ENCODE measurements around the gene HOXD4. TPM values are rescaled to one million over a fixed set of nuclear protein-coding genes. Genes with fewer than 3 reads are reported as not detected.

HOXD4 gene
- total RNA-seq, 4 donors from 2014 or later, result 2.2 to 25.5 (median 15.3) TPM

DNA sequence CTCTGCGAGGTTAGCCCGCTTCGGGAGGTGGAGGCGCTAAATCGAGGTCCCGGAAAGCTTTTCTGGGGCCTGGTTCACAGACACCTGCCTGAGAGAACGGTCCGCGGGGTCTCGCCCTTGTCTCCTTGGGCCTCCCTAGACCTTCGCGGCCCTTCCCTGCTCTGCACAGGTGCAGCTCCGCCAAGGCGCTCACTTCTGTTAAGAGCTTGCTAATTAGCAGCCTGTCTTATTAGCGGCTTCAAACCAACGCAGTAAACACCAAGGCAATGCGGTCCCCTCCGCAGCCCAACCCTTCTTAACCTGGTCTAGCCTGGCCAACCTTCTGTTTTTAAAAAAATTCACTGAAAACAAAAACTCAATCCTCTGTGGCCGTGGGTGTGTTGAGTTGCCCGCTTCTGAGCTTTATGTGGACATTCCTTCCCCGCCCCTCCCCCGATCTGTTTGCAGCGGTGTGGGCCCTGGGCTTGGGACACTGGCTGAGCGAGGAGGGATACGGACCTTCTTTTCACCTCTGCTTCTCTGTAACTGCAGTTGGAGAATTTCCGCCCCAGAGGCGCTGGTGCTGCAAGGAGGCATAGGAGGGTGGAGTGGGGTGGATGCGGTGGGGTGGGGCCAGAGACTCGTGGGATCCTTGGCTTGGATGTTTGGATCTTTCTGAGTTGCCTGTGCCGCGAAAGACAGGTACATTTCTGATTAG, 3.4 kb upstream of the HOXD4 start:
- H3K27ac ChIP-seq, result no peak overlapping the region
- WGBS, 2 donors (ENCODE audit: low coverage in 1 of 2), result 20 to 58% methylated on average over 2 to 31 of the region's 31 CpGs
- H3K4me3 ChIP-seq, result no peak overlapping the region
- H3K4me1 ChIP-seq, result peaks cover 8 to 28% (median 17%) of the 10 kb centered on the region in 4 donors
- no peaks in the 10 kb centered on the region for H3K9me3 ChIP-seq
- H3K27me3 ChIP-seq, result peaks cover 15% of the 10 kb centered on the region
- in situ Hi-C loops (cut with MboI; ENCODE audit: low pct_ligation_motif_present in 1 of 4, low pct_unique_long_range_greater_than_20kb in 1 of 4, low sequenced_read_pairs in 3 of 4) (loop anchor here in 3 of 4 donors (10.0 to 25.0 kb wide), 3 partner anchors 407 to 664 kb away; no protein-coding TSS in a partner anchor), intact Hi-C loops (cut with DNase I; ENCODE audit: low total_unique reads) (no loop called here)
- no peak for DNase-seq
- peaks cover 0 to 4% (median 0%) of the 10 kb centered on the region in 4 donors for H3K36me3 ChIP-seq
- TF ChIP-seq EP300 (IDR thresholded peaks at IDR 0.05; ENCODE audit: low read depth) (no peak), POLR2AphosphoS5 (IDR thresholded peaks at IDR 0.05) (no peak), POLR2A (IDR thresholded peaks at IDR 0.05) (no peak)
- TF ChIP-seq, protein P1, sequence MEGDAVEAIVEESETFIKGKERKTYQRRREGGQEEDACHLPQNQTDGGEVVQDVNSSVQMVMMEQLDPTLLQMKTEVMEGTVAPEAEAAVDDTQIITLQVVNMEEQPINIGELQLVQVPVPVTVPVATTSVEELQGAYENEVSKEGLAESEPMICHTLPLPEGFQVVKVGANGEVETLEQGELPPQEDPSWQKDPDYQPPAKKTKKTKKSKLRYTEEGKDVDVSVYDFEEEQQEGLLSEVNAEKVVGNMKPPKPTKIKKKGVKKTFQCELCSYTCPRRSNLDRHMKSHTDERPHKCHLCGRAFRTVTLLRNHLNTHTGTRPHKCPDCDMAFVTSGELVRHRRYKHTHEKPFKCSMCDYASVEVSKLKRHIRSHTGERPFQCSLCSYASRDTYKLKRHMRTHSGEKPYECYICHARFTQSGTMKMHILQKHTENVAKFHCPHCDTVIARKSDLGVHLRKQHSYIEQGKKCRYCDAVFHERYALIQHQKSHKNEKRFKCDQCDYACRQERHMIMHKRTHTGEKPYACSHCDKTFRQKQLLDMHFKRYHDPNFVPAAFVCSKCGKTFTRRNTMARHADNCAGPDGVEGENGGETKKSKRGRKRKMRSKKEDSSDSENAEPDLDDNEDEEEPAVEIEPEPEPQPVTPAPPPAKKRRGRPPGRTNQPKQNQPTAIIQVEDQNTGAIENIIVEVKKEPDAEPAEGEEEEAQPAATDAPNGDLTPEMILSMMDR (IDR thresholded peaks at IDR 0.05), result no peak

DNA sequence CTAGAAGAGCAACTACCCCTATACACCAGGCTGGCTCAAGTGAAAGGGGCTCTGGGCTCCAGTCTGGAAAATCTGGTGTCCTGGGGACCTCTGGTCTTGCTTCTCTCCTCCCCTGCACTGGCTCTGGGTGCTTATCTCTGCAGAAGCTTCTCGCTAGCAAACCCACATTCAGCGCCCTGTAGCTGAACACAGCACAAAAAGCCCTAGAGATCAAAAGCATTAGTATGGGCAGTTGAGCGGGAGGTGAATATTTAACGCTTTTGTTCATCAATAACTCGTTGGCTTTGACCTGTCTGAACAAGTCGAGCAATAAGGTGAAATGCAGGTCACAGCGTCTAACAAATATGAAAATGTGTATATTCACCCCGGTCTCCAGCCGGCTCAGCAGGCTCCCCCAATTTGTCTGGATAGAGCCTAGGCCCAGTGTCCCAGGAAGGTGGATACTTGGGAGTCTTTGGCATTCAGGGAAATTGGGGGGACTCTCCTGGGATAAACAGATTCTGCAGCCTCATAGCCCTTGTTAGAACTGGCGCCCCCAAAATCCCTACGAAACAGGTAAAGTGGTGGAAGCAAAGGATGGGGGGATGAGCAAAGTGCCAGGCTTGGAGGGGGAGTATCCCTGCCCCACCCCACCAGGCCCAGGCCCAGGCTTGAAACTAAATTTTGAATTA, 2.5 kb upstream of the HOXD4 start:
- peaks cover 0 to 8% (median 0%) of the 10 kb centered on the region in 4 donors for H3K36me3 ChIP-seq
- H3K27ac ChIP-seq, result no peak overlapping the region
- intact Hi-C loops (cut with DNase I; ENCODE audit: low total_unique reads), result no loop called here
- H3K4me3 ChIP-seq, result no peak overlapping the region
- 69 to 87% methylated on average over 3 to 11 of the region's 11 CpGs for WGBS, 2 donors (ENCODE audit: low coverage in 1 of 2)
- DNase-seq, result no peak
- in situ Hi-C loops (cut with MboI; ENCODE audit: low pct_ligation_motif_present in 1 of 4, low pct_unique_long_range_greater_than_20kb in 1 of 4, low sequenced_read_pairs in 3 of 4), result loop anchor here in 3 of 4 donors (10.0 to 25.0 kb wide), 3 partner anchors 406 to 663 kb away; no protein-coding TSS in a partner anchor
- peaks cover 8 to 20% (median 14%) of the 10 kb centered on the region in 4 donors for H3K4me1 ChIP-seq
- no peaks in the 10 kb centered on the region for H3K9me3 ChIP-seq
- TF ChIP-seq POLR2AphosphoS5 (IDR thresholded peaks at IDR 0.05) (no peak), POLR2A (IDR thresholded peaks at IDR 0.05) (no peak), EP300 (IDR thresholded peaks at IDR 0.05; ENCODE audit: low read depth) (no peak)
- TF ChIP-seq, protein P1 (IDR thresholded peaks at IDR 0.05), result no peak
- H3K27me3 ChIP-seq, result peaks cover 15% of the 10 kb centered on the region

DNA sequence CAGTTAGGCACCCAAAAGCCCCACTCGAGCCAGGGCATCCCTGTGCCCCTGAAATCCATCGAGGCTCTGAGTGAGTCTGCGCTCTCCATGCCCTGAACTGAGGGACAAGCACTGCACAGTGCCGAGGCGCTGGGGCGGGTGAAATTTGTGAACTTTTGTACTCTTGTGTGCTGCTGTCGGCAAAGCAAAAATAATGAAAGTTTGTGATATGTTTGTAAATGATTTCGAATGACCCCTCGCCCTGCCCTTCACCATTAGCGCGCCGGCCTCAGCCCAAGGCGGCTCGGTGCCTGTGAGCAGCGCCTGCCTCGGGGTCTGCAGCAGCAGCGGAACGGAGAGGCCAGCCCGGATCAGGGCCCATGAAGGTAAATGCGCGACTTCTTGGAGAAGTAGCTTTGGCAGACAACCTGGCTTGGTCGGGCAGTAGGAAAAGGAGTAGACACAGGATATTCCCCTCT, 1.8 kb upstream of the HOXD4 start:
- H3K4me1 ChIP-seq, result peaks cover 8 to 20% (median 14%) of the 10 kb centered on the region in 4 donors
- H3K4me3 ChIP-seq, result no peak overlapping the region
- 67% methylated on average over 22 of the region's 22 CpGs; no CpG with 5 or more reads in 1 of the 2 donors for WGBS, 2 donors (ENCODE audit: low coverage in 1 of 2)
- no peak overlapping the region for H3K27ac ChIP-seq
- no peak for DNase-seq
- no peaks in the 10 kb centered on the region for H3K9me3 ChIP-seq
- in situ Hi-C loops (cut with MboI; ENCODE audit: low pct_ligation_motif_present in 1 of 4, low pct_unique_long_range_greater_than_20kb in 1 of 4, low sequenced_read_pairs in 3 of 4), result loop anchor here in 3 of 4 donors (10.0 to 25.0 kb wide), 3 partner anchors 405 to 663 kb away; no protein-coding TSS in a partner anchor
- peaks cover 0 to 8% (median 0%) of the 10 kb centered on the region in 4 donors for H3K36me3 ChIP-seq
- intact Hi-C loops (cut with DNase I; ENCODE audit: low total_unique reads), result no loop called here
- TF ChIP-seq EP300 (IDR thresholded peaks at IDR 0.05; ENCODE audit: low read depth), result no peak
- TF ChIP-seq, protein P1 (IDR thresholded peaks at IDR 0.05), result no peak
- no peak for TF ChIP-seq POLR2AphosphoS5 (IDR thresholded peaks at IDR 0.05)
- TF ChIP-seq POLR2A (IDR thresholded peaks at IDR 0.05), result no peak
- H3K27me3 ChIP-seq, result peaks cover 19% of the 10 kb centered on the region

Measured in transverse colon (tissue), 4 donors.